Spleen (tissue), 11 donors: ENCODE data around the gene AKTIP. TPM values are rescaled to one million over a fixed set of nuclear protein-coding genes. Genes with fewer than 3 reads are reported as not detected.

ENCODE experiments used
- DNase-seq: peaks from one replicate; pipeline ENCODE4 v3.0.0-alpha.2; 2020
- H3K27ac ChIP-seq, 8 donors: fragments of 200-600 bp; sonication (generic) in 7 of 8; 1 replicate in 4 of 8; 2 replicates in 4 of 8; pipeline versions ENCODE4 v1.5.0 to v1.8.0; 2016 to 2021; ENCODE audit warnings: inconsistent platforms in 4 of 8, mild to moderate bottlenecking in 4 of 8, moderate library complexity in 1 of 8
- H3K27me3 ChIP-seq, 7 donors: fragments of 200-600 bp; sonication (generic) in 6 of 7; replicated peaks in 1 of 7; 1 replicate in 4 of 7; 2 replicates in 3 of 7; pipeline versions ENCODE4 v1.5.0 to v1.8.0; 2016 to 2021; ENCODE audit warnings: inconsistent platforms in 3 of 7, mild to moderate bottlenecking in 1 of 7
- H3K36me3 ChIP-seq, 6 donors: fragments of 200-600 bp; sonication (generic) in 5 of 6; 1 replicate in 4 of 6; 2 replicates in 2 of 6; pipeline versions ENCODE4 v1.5.0 to v1.8.0; 2016 to 2021; ENCODE audit warnings: inconsistent platforms in 2 of 6
- H3K4me1 ChIP-seq, 6 donors: fragments of 200-600 bp; sonication (generic) in 5 of 6; 1 replicate in 3 of 6; 2 replicates in 3 of 6; pipeline versions ENCODE4 v1.5.0 to v1.8.0; 2016 to 2021; ENCODE audit warnings: inconsistent platforms in 3 of 6
- H3K4me3 ChIP-seq, 8 donors: fragments of 200-600 bp; sonication (generic) in 7 of 8; 1 replicate in 4 of 8; 2 replicates in 4 of 8; pipeline versions ENCODE4 v1.5.0 to v1.8.0; 2016 to 2021; ENCODE audit warnings: inconsistent platforms in 4 of 8, mild to moderate bottlenecking in 4 of 8, moderate library complexity in 2 of 8
- H3K9me3 ChIP-seq, 8 donors: fragments of 200-600 bp; sonication (generic) in 7 of 8; 1 replicate in 4 of 8; 2 replicates in 4 of 8; pipeline versions ENCODE4 v1.5.0 to v1.8.0; 2016 to 2021; ENCODE audit warnings: inconsistent platforms in 4 of 8
- POLR2A ChIP-seq, 3 donors: fragments of 450-650 bp; IDR thresholded peaks; one replicate each; pipeline ENCODE4 v1.5.1; 2017; ENCODE audit warnings: antibody characterized with exemption in 3 of 3, mild to moderate bottlenecking in 1 of 3
- POLR2AphosphoS5 ChIP-seq, 3 donors: sonication (generic); formaldehyde crosslinking; IDR thresholded peaks; one replicate each; pipeline ENCODE4 v1.5.1; 2017; ENCODE audit warnings: antibody characterized with exemption in 3 of 3
- WGBS, 5 donors: extraction: QIAGEN DNeasy Blood & Tissue Kit in 3 of 5; methylation state at CpG; one replicate each; pipeline versions ENCODE4 v1.1.5 to v1.1.7; 2013 to 2018; 5-methylcytosine and 5-hydroxymethylcytosine counted together
- intact Hi-C: fragments of 100-400 bp; cut with DNase I; formaldehyde crosslinking; loops from one replicate; pipeline ENCODE4 v1.15.0; 2023; ENCODE audit warnings: low total_unique reads
- polyA plus RNA-seq, 3 donors: library from polyadenylated mRNA; stranded (reverse); fragments of 200-250 nt; gene quantifications; one replicate each; pipeline ENCODE4 v1.2.1, GENCODE V29; 2013
- small RNA-seq, 4 donors: library from RNA; depleted of rRNA; stranded (forward); fragments of <200 nt; gene quantifications; one replicate each; pipeline ENCODE3, GENCODE V24; 2016
- total RNA-seq, 7 donors: library from RNA; depleted of rRNA in 3 of 7; stranded (reverse); fragments of >200 nt in 3 of 7; fragmentation: NEBNext Ultra II Directional in 4 of 7; extraction: Animal tissue kit (Norgen Biotek cat#: 25700) in 4 of 7; gene quantifications; one replicate each; pipeline versions ENCODE4 v1.1.0 to v1.2.1, GENCODE V29; 2016 to 2021
- TF ChIP-seq, protein P1 (sequence below), 11 experiments: fragments of 200-600 bp in 7 of 11; fragments of 450-650 bp in 4 of 11; sonication (generic) in 4 of 11; IDR thresholded peaks in 8 of 11; conservative IDR thresholded peaks in 3 of 11; 1 replicate in 7 of 11; 2 replicates in 4 of 11; pipeline versions ENCODE4 v1.4.0 to v1.8.0; 2016 to 2021; ENCODE audit warnings: antibody characterized with exemption in 11 of 11, inconsistent platforms in 4 of 11, mild to moderate bottlenecking in 1 of 11
- donor health status: healthy with polysubstance abuse.
- donor health status: DM: no; HTN: no; CAD: no; lungs with moderate emphysema.
- donor health status: DM: no; HTN: no; CAD: no.
- donor health status: Bipolar disorder and iron deficiency.
- donor health status: healthy.
- donor health status: DM: no; HTN: no; CAD: no.
- donor health status: DM: yes; HTN: yes; CAD: no.

The AKTIP gene
- total and polyA plus RNA-seq, 10 donors: 8.7 to 37.1 (median 24.6) TPM

GRCh38 chr16:53446090-53446489 lies 56.9 kb downstream of the AKTIP start:
- no peak for DNase-seq
- Histone ChIP-seq H3K27ac (peak overlapping the region in 6 of 8 donors; percentile 5 to 71 (median 34)), H3K36me3 (peaks cover 0 to 100% (median 63%) of the 10 kb centered on the region in 6 donors)

GRCh38 chr16:53445534-53445933 lies 57.5 kb downstream of the AKTIP start:
- peak overlapping the region in 5 of 8 donors; percentile 5 to 71 (median 48) for H3K27ac ChIP-seq
- intact Hi-C loops: no loop called here
- no peaks in the 10 kb centered on the region for H3K9me3 ChIP-seq
- 88 to 93% (median 89%) methylated on average over 5 of the region's 5 CpGs for WGBS, 5 donors
- peaks cover 0 to 100% (median 66%) of the 10 kb centered on the region in 6 donors for H3K36me3 ChIP-seq
- no peak for DNase-seq
- H3K27me3 ChIP-seq: no peaks in the 10 kb centered on the region
- peak overlapping the region in 2 of 8 donors; percentile 9 to 27 for H3K4me3 ChIP-seq
- peaks cover 0 to 49% (median under 1%) of the 10 kb centered on the region in 6 donors for H3K4me1 ChIP-seq
- TF ChIP-seq POLR2AphosphoS5 (IDR thresholded peaks at IDR 0.05) (peak in 1 of 3 donors; percentile 14), POLR2A (IDR thresholded peaks at IDR 0.05) (no peak)
- TF ChIP-seq, protein P1, sequence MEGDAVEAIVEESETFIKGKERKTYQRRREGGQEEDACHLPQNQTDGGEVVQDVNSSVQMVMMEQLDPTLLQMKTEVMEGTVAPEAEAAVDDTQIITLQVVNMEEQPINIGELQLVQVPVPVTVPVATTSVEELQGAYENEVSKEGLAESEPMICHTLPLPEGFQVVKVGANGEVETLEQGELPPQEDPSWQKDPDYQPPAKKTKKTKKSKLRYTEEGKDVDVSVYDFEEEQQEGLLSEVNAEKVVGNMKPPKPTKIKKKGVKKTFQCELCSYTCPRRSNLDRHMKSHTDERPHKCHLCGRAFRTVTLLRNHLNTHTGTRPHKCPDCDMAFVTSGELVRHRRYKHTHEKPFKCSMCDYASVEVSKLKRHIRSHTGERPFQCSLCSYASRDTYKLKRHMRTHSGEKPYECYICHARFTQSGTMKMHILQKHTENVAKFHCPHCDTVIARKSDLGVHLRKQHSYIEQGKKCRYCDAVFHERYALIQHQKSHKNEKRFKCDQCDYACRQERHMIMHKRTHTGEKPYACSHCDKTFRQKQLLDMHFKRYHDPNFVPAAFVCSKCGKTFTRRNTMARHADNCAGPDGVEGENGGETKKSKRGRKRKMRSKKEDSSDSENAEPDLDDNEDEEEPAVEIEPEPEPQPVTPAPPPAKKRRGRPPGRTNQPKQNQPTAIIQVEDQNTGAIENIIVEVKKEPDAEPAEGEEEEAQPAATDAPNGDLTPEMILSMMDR (IDR thresholded peaks at IDR 0.05 in 8 of 11, conservative IDR thresholded peaks at IDR 0.05 in 3 of 11): no peak

More at GRCh38 chr16:53446090-53446489, 56.9 kb downstream of the AKTIP start:
- intact Hi-C loops: no loop called here
- Histone ChIP-seq H3K27me3 (no peaks in the 10 kb centered on the region), H3K4me3 (peak overlapping the region in 2 of 8 donors; percentile 9 to 27), H3K4me1 (peaks cover 0 to 49% (median 0%) of the 10 kb centered on the region in 6 donors), H3K9me3 (no peaks in the 10 kb centered on the region)
- no peak for TF ChIP-seq POLR2A (IDR thresholded peaks at IDR 0.05)
- TF ChIP-seq, protein P1 (IDR thresholded peaks at IDR 0.05 in 8 of 11, conservative IDR thresholded peaks at IDR 0.05 in 3 of 11): no peak
- no peak for TF ChIP-seq POLR2AphosphoS5 (IDR thresholded peaks at IDR 0.05)
- 75 to 97% (median 84%) methylated on average over 3 of the region's 3 CpGs for WGBS, 5 donors

Small RNA genes within 50 kb of the gene (small RNA-seq; reads per million reads assigned to genes)
- gene RNU6-1153P: 0 to 0.08 (median 0) reads per million in 4 donors

Other genes starting within 250 kb of the AKTIP start
- gene RBL2, start 68.7 kb downstream of the AKTIP start, total RNA-seq: 100 to 1,000 TPM; 111 to 214 (median 151) TPM
- gene RBL2, start 68.7 kb downstream of the AKTIP start, polyA plus RNA-seq: 10 to 100 TPM; 29.1 to 34.5 (median 32.6) TPM
- gene RPGRIP1L, start 200.7 kb upstream of the AKTIP start, total RNA-seq: 1 to 10 TPM; 1.6 to 4.4 (median 2.8) TPM
- 1 to 10 TPM in 1 of 3 donors, under 1 TPM in 2; 0.65 to 1.0 (median 0.77) TPM for gene RPGRIP1L, start 200.7 kb upstream of the AKTIP start, polyA plus RNA-seq
- 10 to 100 TPM; 57.5 to 89.8 (median 72.0) TPM for gene FTO, start 200.9 kb upstream of the AKTIP start, total RNA-seq
- gene FTO, start 200.9 kb upstream of the AKTIP start, polyA plus RNA-seq: 10 to 100 TPM in 1 of 3 donors, 1 to 10 TPM in 2; 6.8 to 12.6 (median 7.2) TPM